ENCODE data around the gene EXTL1.
"Not testable (repeated sequence)": the region's sequence is repeated elsewhere in the genome, so short reads cannot be mapped to it uniquely, and the experiment has no call there.

Gene EXTL1

GRCh38 chr1:26021647-26022403 lies at the start of gene EXTL1:
Gene EXTL1 (plus strand): TSS chr1:26021775. CDS start chr1:26022647, 872 bp downstream.
- Mint-ChIP-seq H3K4me3 (no peak within 1 kb of the TSS), H3K4me1 (no peaks in the 10 kb centered on the region), H3K9me3 (no peaks in the 10 kb centered on the region), H3K36me3 (ENCODE audit: insufficient read depth) (no peaks in the 10 kb centered on the region), H3K27me3 (peaks cover 7% of the 10 kb centered on the region), H3K27ac (ENCODE audit: low read depth) (no peak within 1 kb of the TSS)
- no peak for ATAC-seq (replicated peaks; ENCODE audit: extremely low read depth, poor library complexity, severe bottlenecking)
- DNase-seq (ENCODE audit: low spot score in 2 of 2): no peak

DNA sequence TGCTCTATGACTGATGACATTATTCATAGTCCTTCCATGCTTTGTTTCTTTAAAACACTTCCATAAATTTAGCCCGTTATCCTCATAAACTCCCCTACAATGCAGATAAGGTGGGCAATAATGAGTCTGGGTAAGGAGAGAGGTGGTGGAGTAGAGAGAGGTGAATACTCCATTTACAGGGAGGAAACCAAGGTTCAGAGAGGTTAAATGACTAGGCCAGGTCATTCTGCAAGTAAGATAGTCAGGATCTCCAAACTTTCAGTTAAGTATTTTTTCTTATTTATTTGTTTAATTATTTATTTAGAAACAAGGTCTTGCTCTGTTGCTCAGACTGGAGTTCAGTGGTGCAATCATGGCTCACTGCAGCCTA lies 49.8 kb upstream of the EXTL1 start:
- Mint-ChIP-seq H3K27ac (ENCODE audit: low read depth) (peak overlapping the region; percentile 45), H3K4me3 (no peak overlapping the region), H3K27me3 (no peaks in the 10 kb centered on the region), H3K4me1 (peaks cover 38% of the 10 kb centered on the region), H3K9me3 (no peaks in the 10 kb centered on the region), H3K36me3 (ENCODE audit: insufficient read depth) (peaks cover 63% of the 10 kb centered on the region)
- ATAC-seq (replicated peaks; ENCODE audit: extremely low read depth, poor library complexity, severe bottlenecking) (no peak), DNase-seq (ENCODE audit: low spot score in 2 of 2) (no peak)

DNA sequence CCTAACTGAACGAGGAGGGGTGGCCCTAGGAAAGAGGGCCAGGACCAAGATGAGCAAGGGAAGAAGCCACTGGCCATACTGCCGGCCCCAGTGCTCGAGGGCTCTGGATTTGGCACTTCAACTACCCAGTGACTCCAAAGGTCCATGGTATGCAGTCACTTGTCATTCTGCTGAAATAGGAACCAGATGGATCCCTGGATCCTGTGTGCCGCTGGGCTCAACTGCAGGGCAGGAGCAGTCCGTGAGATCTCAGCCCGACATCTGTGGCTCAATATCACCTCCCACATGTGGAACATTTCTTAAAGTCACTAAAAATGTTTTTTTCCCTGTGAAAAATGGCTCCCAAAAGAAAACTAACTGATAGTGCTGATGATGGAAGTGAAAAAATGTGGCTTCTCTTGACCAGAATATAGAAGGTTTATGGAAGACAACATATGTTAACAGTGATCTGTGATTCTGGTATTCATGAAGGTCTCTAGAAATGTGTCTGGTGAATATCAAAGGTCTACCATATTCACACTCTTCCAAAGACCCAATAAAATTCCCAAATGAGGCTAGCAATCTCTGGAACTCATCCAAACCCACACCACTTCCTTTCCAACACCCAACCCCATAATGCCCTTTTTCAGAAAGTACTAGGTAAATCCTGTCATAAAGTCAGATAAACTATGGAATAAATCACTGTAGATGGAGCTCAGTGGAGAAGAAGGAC lies 47.8 kb upstream of the EXTL1 start:
- no peak for DNase-seq (ENCODE audit: low spot score in 2 of 2)
- ATAC-seq (replicated peaks; ENCODE audit: extremely low read depth, poor library complexity, severe bottlenecking): no peak
- Mint-ChIP-seq H3K27ac (ENCODE audit: low read depth) (no peak overlapping the region), H3K9me3 (no peaks in the 10 kb centered on the region), H3K4me1 (peaks cover 28% of the 10 kb centered on the region), H3K27me3 (no peaks in the 10 kb centered on the region), H3K4me3 (no peak overlapping the region), H3K36me3 (ENCODE audit: insufficient read depth) (peaks cover 60% of the 10 kb centered on the region)

GRCh38 chr1:25977801-25978200 lies 43.8 kb upstream of the EXTL1 start:
- peaks cover 13% of the 10 kb centered on the region for H3K4me1 Mint-ChIP-seq
- peak overlapping the region; percentile 7 for H3K27ac Mint-ChIP-seq (ENCODE audit: low read depth)
- H3K4me3 Mint-ChIP-seq: no peak overlapping the region
- ATAC-seq (replicated peaks; ENCODE audit: extremely low read depth, poor library complexity, severe bottlenecking) (no peak), DNase-seq (ENCODE audit: low spot score in 2 of 2) (no peak)
- H3K36me3 Mint-ChIP-seq (ENCODE audit: insufficient read depth): peaks cover 73% of the 10 kb centered on the region
- no peaks in the 10 kb centered on the region for H3K9me3 Mint-ChIP-seq
- H3K27me3 Mint-ChIP-seq: no peaks in the 10 kb centered on the region

GRCh38 chr1:25978403-25978802 lies 43.2 kb upstream of the EXTL1 start:
- no peak for ATAC-seq (replicated peaks; ENCODE audit: extremely low read depth, poor library complexity, severe bottlenecking)
- Mint-ChIP-seq H3K27ac (ENCODE audit: low read depth) (peak overlapping the region; percentile 7), H3K9me3 (no peaks in the 10 kb centered on the region), H3K4me1 (peaks cover 13% of the 10 kb centered on the region), H3K4me3 (no peak overlapping the region), H3K27me3 (no peaks in the 10 kb centered on the region), H3K36me3 (ENCODE audit: insufficient read depth) (peaks cover 74% of the 10 kb centered on the region)
- no peak for DNase-seq (ENCODE audit: low spot score in 2 of 2)

GRCh38 chr1:25979210-25979609 lies 42.4 kb upstream of the EXTL1 start:
- peaks cover 75% of the 10 kb centered on the region for H3K36me3 Mint-ChIP-seq (ENCODE audit: insufficient read depth)
- H3K27me3 Mint-ChIP-seq: no peaks in the 10 kb centered on the region
- no peaks in the 10 kb centered on the region for H3K9me3 Mint-ChIP-seq
- DNase-seq (ENCODE audit: low spot score in 2 of 2) (no peak), ATAC-seq (replicated peaks; ENCODE audit: extremely low read depth, poor library complexity, severe bottlenecking) (no peak)
- H3K27ac Mint-ChIP-seq (ENCODE audit: low read depth): no peak overlapping the region
- no peak overlapping the region for H3K4me3 Mint-ChIP-seq
- peaks cover 13% of the 10 kb centered on the region for H3K4me1 Mint-ChIP-seq

GRCh38 chr1:25985171-25985570 lies 36.4 kb upstream of the EXTL1 start:
- Mint-ChIP-seq H3K4me3 (no peak overlapping the region), H3K27ac (ENCODE audit: low read depth) (peak overlapping the region; percentile 73), H3K4me1 (peaks cover 46% of the 10 kb centered on the region), H3K9me3 (no peaks in the 10 kb centered on the region), H3K27me3 (no peaks in the 10 kb centered on the region), H3K36me3 (ENCODE audit: insufficient read depth) (peaks cover 57% of the 10 kb centered on the region)
- no peak for DNase-seq (ENCODE audit: low spot score in 2 of 2)
- ATAC-seq (replicated peaks; ENCODE audit: extremely low read depth, poor library complexity, severe bottlenecking): no peak

DNA sequence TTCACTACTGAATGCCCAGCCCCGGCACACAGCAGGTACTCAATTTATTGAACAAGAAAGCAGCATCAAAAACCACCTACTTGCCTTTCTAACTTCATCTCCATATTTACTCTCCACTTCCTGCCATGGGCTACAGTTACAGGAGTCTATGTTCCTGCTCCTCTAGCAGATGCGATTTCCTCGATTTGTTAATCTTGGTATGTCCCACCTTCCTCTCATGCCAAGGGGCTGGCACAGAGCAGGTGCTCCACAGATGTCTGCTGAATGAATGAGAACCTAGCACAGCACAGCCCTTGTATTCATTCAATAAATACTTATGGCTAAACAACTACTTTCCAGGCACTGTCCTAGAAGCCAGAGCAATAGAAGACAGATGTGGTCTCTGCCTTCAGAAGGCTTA lies 35.9 kb upstream of the EXTL1 start:
- Mint-ChIP-seq H3K9me3 (no peaks in the 10 kb centered on the region), H3K4me1 (peaks cover 47% of the 10 kb centered on the region), H3K4me3 (no peak overlapping the region), H3K27ac (ENCODE audit: low read depth) (peak overlapping the region; percentile 73), H3K27me3 (no peaks in the 10 kb centered on the region), H3K36me3 (ENCODE audit: insufficient read depth) (peaks cover 54% of the 10 kb centered on the region)
- DNase-seq (ENCODE audit: low spot score in 2 of 2) (no peak), ATAC-seq (replicated peaks; ENCODE audit: extremely low read depth, poor library complexity, severe bottlenecking) (no peak)

GRCh38 chr1:25986773-25987172 lies 34.8 kb upstream of the EXTL1 start:
- not testable (repeated sequence) for H3K27me3 Mint-ChIP-seq; H3K4me3 Mint-ChIP-seq; DNase-seq (ENCODE audit: low spot score in 2 of 2); H3K9me3 Mint-ChIP-seq; ATAC-seq (replicated peaks; ENCODE audit: extremely low read depth, poor library complexity, severe bottlenecking); H3K27ac Mint-ChIP-seq (ENCODE audit: low read depth)
- Mint-ChIP-seq H3K4me1 (peaks cover 53% of the 10 kb centered on the region), H3K36me3 (ENCODE audit: insufficient read depth) (peaks cover 50% of the 10 kb centered on the region)

DNA sequence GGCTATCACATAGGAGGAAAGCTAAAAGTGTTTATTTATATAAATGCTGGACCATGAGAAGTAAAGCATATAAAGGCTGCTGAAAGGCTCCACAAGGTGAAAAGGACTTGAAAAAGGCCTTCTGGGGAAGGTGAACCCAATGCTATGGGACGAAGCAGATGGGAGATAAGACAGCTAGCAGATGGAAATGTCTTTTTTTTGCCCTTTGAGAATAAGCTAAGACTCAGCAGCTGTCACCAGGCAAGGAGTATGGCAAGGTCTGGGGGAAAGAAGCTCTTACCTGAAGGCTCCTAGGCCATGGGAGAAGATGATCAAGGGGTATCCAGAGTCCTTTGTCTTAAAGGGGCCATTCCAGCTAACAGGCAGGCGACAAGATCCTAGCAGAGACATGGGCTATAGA lies 33.6 kb upstream of the EXTL1 start:
- ATAC-seq (replicated peaks; ENCODE audit: extremely low read depth, poor library complexity, severe bottlenecking) (no peak), DNase-seq (ENCODE audit: low spot score in 2 of 2) (no peak)
- Mint-ChIP-seq H3K4me1 (peaks cover 59% of the 10 kb centered on the region), H3K27me3 (no peaks in the 10 kb centered on the region), H3K9me3 (no peaks in the 10 kb centered on the region), H3K36me3 (ENCODE audit: insufficient read depth) (peaks cover 38% of the 10 kb centered on the region), H3K27ac (ENCODE audit: low read depth) (no peak overlapping the region), H3K4me3 (peak overlapping the region; percentile 73)

GRCh38 chr1:25989440-25990234 lies 31.9 kb upstream of the EXTL1 start:
- Mint-ChIP-seq H3K27me3 (no peaks in the 10 kb centered on the region), H3K27ac (ENCODE audit: low read depth) (peak overlapping the region; percentile 85), H3K36me3 (ENCODE audit: insufficient read depth) (peaks cover 27% of the 10 kb centered on the region), H3K9me3 (no peaks in the 10 kb centered on the region), H3K4me1 (peaks cover 74% of the 10 kb centered on the region), H3K4me3 (peak overlapping the region; percentile 73)
- no peak for ATAC-seq (replicated peaks; ENCODE audit: extremely low read depth, poor library complexity, severe bottlenecking)
- no peak for DNase-seq (ENCODE audit: low spot score in 2 of 2)

- Mint-ChIP-seq H3K27me3 (no peaks in the 10 kb centered on the region), H3K27ac (ENCODE audit: low read depth) (peak overlapping the region; percentile 85), H3K36me3 (ENCODE audit: insufficient read depth) (peaks cover 27% of the 10 kb centered on the region), H3K4me3 (peak overlapping the region; percentile 73), H3K4me1 (peaks cover 76% of the 10 kb centered on the region), H3K9me3 (no peaks in the 10 kb centered on the region)
- DNase-seq (ENCODE audit: low spot score in 2 of 2) (no peak), ATAC-seq (replicated peaks; ENCODE audit: extremely low read depth, poor library complexity, severe bottlenecking) (no peak)
Observed at GRCh38 chr1:25990251-25990650, 31.3 kb upstream of the EXTL1 start.
